Skeletal muscle tissue (tissue), 4 donors: ENCODE data around the gene TFAP2C. TPM values are rescaled to one million over a fixed set of nuclear protein-coding genes. Genes with fewer than 3 reads are reported as not detected.
"Not testable (repeated sequence)": the region's sequence is repeated elsewhere in the genome, so short reads cannot be mapped to it uniquely, and the experiment has no call there.

ENCODE experiments used
- H3K27ac ChIP-seq: one replicate; pipeline ENCODE4 v1.7.0; 2013; ENCODE audit warnings: mild to moderate bottlenecking, low read depth, low read length, inconsistent platforms
- H3K27me3 ChIP-seq, 3 donors: one replicate each; pipeline ENCODE4 v1.7.0; 2013; ENCODE audit warnings: low read length in 3 of 3; ENCODE audit not compliant: control insufficient read depth in 3 of 3, insufficient read depth in 3 of 3
- H3K36me3 ChIP-seq, 3 donors: one replicate each; pipeline ENCODE4 v1.7.0; 2013; ENCODE audit warnings: low read length in 3 of 3; ENCODE audit not compliant: control insufficient read depth in 3 of 3, insufficient read depth in 3 of 3
- H3K4me1 ChIP-seq, 3 donors: one replicate each; pipeline ENCODE4 v1.7.0; 2013; ENCODE audit warnings: low read length in 3 of 3, mild to moderate bottlenecking in 3 of 3; ENCODE audit not compliant: control insufficient read depth in 3 of 3, insufficient read depth in 3 of 3
- H3K4me3 ChIP-seq, 3 donors: one replicate each; pipeline ENCODE4 v1.7.0; 2013; ENCODE audit warnings: low read length in 3 of 3
- H3K9ac ChIP-seq, 3 donors: one replicate each; pipeline ENCODE4 v1.7.0; 2013; ENCODE audit warnings: low read length in 3 of 3, mild to moderate bottlenecking in 3 of 3, moderate library complexity in 2 of 3, low read depth in 1 of 3
- H3K9me3 ChIP-seq, 3 donors: one replicate each; pipeline ENCODE4 v1.7.0; 2013; ENCODE audit warnings: low read length in 3 of 3; ENCODE audit not compliant: control insufficient read depth in 3 of 3
- total RNA-seq: library from RNA; depleted of rRNA; stranded (reverse); fragments of >200 nt; gene quantifications from one replicate; pipeline ENCODE4 v1.2.3, GENCODE V29; 2014
- donor health status: Osteomylitis.

Gene TFAP2C
- total RNA-seq, 1 donor from 2014 or later, result not detected

GRCh38 chr20:56634735-56635385, 5.8 kb downstream of the TFAP2C start:
- Histone ChIP-seq H3K27ac (no peak overlapping the region), H3K4me1 (peaks cover 0 to 2% (median 0%) of the 10 kb centered on the region in 3 donors), H3K27me3 (peaks cover 39 to 67% (median 41%) of the 10 kb centered on the region in 3 donors), H3K4me3 (no peak overlapping the region), H3K9ac (no peak overlapping the region), H3K36me3 (no peaks in the 10 kb centered on the region), H3K9me3 (peaks cover 0 to 2% (median 0%) of the 10 kb centered on the region in 3 donors)

GRCh38 chr20:56636716-56637115, 7.6 kb downstream of the TFAP2C start:
- Histone ChIP-seq H3K36me3 (no peaks in the 10 kb centered on the region), H3K27me3 (peaks cover 24 to 54% (median 26%) of the 10 kb centered on the region in 3 donors), H3K27ac (no peak overlapping the region), H3K9ac (no peak overlapping the region), H3K9me3 (peaks cover 0 to under 1% (median 0%) of the 10 kb centered on the region in 3 donors), H3K4me3 (no peak overlapping the region), H3K4me1 (no peaks in the 10 kb centered on the region)

- Histone ChIP-seq H3K4me3 (no peak overlapping the region), H3K27ac (no peak overlapping the region), H3K9ac (no peak overlapping the region), H3K9me3 (no peaks in the 10 kb centered on the region), H3K27me3 (peaks cover 17 to 50% (median 26%) of the 10 kb centered on the region in 3 donors), H3K36me3 (no peaks in the 10 kb centered on the region), H3K4me1 (no peaks in the 10 kb centered on the region)
Observed at GRCh38 chr20:56637576-56637975, 8.5 kb downstream of the TFAP2C start.

GRCh38 chr20:56646599-56646998, 17.5 kb downstream of the TFAP2C start:
- H3K4me3 ChIP-seq, result no peak overlapping the region
- H3K9me3 ChIP-seq, result peaks cover 0 to 2% (median 0%) of the 10 kb centered on the region in 3 donors
- no peaks in the 10 kb centered on the region for H3K4me1 ChIP-seq
- peaks cover 2 to 5% (median 2%) of the 10 kb centered on the region in 3 donors for H3K27me3 ChIP-seq
- no peaks in the 10 kb centered on the region for H3K36me3 ChIP-seq
- H3K27ac ChIP-seq, result no peak overlapping the region
- H3K9ac ChIP-seq, result no peak overlapping the region

GRCh38 chr20:56653211-56653610, 24.1 kb downstream of the TFAP2C start:
- no peaks in the 10 kb centered on the region for H3K4me1 ChIP-seq
- no peaks in the 10 kb centered on the region for H3K36me3 ChIP-seq
- no peak overlapping the region for H3K27ac ChIP-seq
- no peak overlapping the region for H3K4me3 ChIP-seq
- peaks cover 0 to 14% (median 8%) of the 10 kb centered on the region in 3 donors for H3K27me3 ChIP-seq
- H3K9me3 ChIP-seq, result peaks cover 0 to 5% (median 0%) of the 10 kb centered on the region in 3 donors
- no peak overlapping the region for H3K9ac ChIP-seq

- Histone ChIP-seq H3K36me3 (no peaks in the 10 kb centered on the region), H3K27ac (no peak overlapping the region), H3K27me3 (peaks cover 0 to 14% (median 8%) of the 10 kb centered on the region in 3 donors), H3K4me1 (no peaks in the 10 kb centered on the region), H3K4me3 (no peak overlapping the region), H3K9ac (no peak overlapping the region), H3K9me3 (peaks cover 0 to 3% (median 0%) of the 10 kb centered on the region in 3 donors)
Observed at GRCh38 chr20:56656632-56657031, 27.5 kb downstream of the TFAP2C start.

GRCh38 chr20:56657879-56658278, 28.8 kb downstream of the TFAP2C start:
- no peaks in the 10 kb centered on the region for H3K36me3 ChIP-seq
- no peak overlapping the region for H3K9ac ChIP-seq
- peaks cover 0 to 3% (median 0%) of the 10 kb centered on the region in 3 donors for H3K9me3 ChIP-seq
- no peak overlapping the region for H3K27ac ChIP-seq
- no peak overlapping the region for H3K4me3 ChIP-seq
- H3K27me3 ChIP-seq, result peaks cover 0 to 14% (median 8%) of the 10 kb centered on the region in 3 donors
- no peaks in the 10 kb centered on the region for H3K4me1 ChIP-seq

- H3K27me3 ChIP-seq, result peaks cover 0 to 14% (median 8%) of the 10 kb centered on the region in 3 donors
- H3K9ac ChIP-seq, H3K4me1 ChIP-seq, H3K9me3 ChIP-seq, H3K27ac ChIP-seq, H3K36me3 ChIP-seq, H3K4me3 ChIP-seq: not testable (repeated sequence)
Observed at GRCh38 chr20:56658341-56658947, 29.3 kb downstream of the TFAP2C start.

GRCh38 chr20:56663660-56664059, 34.6 kb downstream of the TFAP2C start:
- Histone ChIP-seq H3K4me1 (no peaks in the 10 kb centered on the region), H3K9ac (no peak overlapping the region), H3K4me3 (no peak overlapping the region), H3K36me3 (no peaks in the 10 kb centered on the region), H3K27me3 (no peaks in the 10 kb centered on the region), H3K27ac (no peak overlapping the region), H3K9me3 (peaks cover 0 to 2% (median 0%) of the 10 kb centered on the region in 3 donors)

GRCh38 chr20:56664796-56665195, 35.7 kb downstream of the TFAP2C start:
- H3K27ac ChIP-seq, result no peak overlapping the region
- no peaks in the 10 kb centered on the region for H3K36me3 ChIP-seq
- peaks cover 0 to 2% (median 0%) of the 10 kb centered on the region in 3 donors for H3K9me3 ChIP-seq
- H3K9ac ChIP-seq, result no peak overlapping the region
- H3K4me3 ChIP-seq, result no peak overlapping the region
- H3K4me1 ChIP-seq, result no peaks in the 10 kb centered on the region
- H3K27me3 ChIP-seq, result no peaks in the 10 kb centered on the region
